Activated CD4-positive, alpha-beta T cell treated with anti-CD3 and anti-CD28 coated beads, Interleukin-2, Interleukin-6, amounts not matched to agents 100 ng/mL and 50 ng/mL, durations not matched to agents 16 hours and 8 hours (primary cell): ENCODE results near the gene STX10.

Source experiments
- DNase-seq: peaks from one replicate; pipeline ENCODE4 v3.0.0-alpha.2; 2020

The STX10 gene

GRCh38 chr19:13138916-13139198 lies 11.3 kb downstream of the STX10 start:
- DNase-seq: no peak

GRCh38 chr19:13138171-13138915 lies 11.8 kb downstream of the STX10 start:
- DNase-seq: no peak

GRCh38 chr19:13137290-13137794 lies 12.8 kb downstream of the STX10 start:
- DNase-seq: no peak

- DNase-seq: no peak
These were observed 14.8 kb downstream of the STX10 start for GRCh38 chr19:13135068-13136062.

GRCh38 chr19:13134626-13135025 lies 15.5 kb downstream of the STX10 start:
- DNase-seq: no peak

GRCh38 chr19:13133241-13133870 lies 16.8 kb downstream of the STX10 start:
- DNase-seq: no peak

- peak; percentile 85 for DNase-seq
These were observed 17.5 kb downstream of the STX10 start for GRCh38 chr19:13132471-13133180.

- no peak for DNase-seq
These were observed 19.2 kb downstream of the STX10 start for GRCh38 chr19:13130886-13131490.

GRCh38 chr19:13129384-13129783 lies 20.8 kb downstream of the STX10 start:
- DNase-seq: no peak

- no peak for DNase-seq
These were observed 21.6 kb downstream of the STX10 start for GRCh38 chr19:13128583-13128982.

- DNase-seq: no peak
These were observed 22.2 kb downstream of the STX10 start for GRCh38 chr19:13127811-13128575.

- no peak for DNase-seq
These were observed 23.1 kb downstream of the STX10 start for GRCh38 chr19:13127051-13127450.

- DNase-seq: no peak
These were observed 26.9 kb downstream of the STX10 start for GRCh38 chr19:13122980-13123957.

- DNase-seq: no peak
These were observed 27.8 kb downstream of the STX10 start for GRCh38 chr19:13122275-13122878.

GRCh38 chr19:13121551-13122274 lies 28.5 kb downstream of the STX10 start:
- no peak for DNase-seq

GRCh38 chr19:13120817-13121216 lies 29.4 kb downstream of the STX10 start:
- no peak for DNase-seq

GRCh38 chr19:13120031-13120430 lies 30.1 kb downstream of the STX10 start:
- no peak for DNase-seq

GRCh38 chr19:13119627-13120026 lies 30.5 kb downstream of the STX10 start:
- no peak for DNase-seq
